Thyroid gland (tissue), 4 donors: ENCODE measurements around the gene PCYT2. TPM values are rescaled to one million over a fixed set of nuclear protein-coding genes. Genes with fewer than 3 reads are reported as not detected.

Experiments
- DNase-seq, 2 donors: peaks; one replicate each; pipeline ENCODE4 v3.0.0-alpha.2; 2019
- H3K27ac ChIP-seq, 3 donors: fragments of 200-600 bp; sonication (generic); 1 replicate in 2 of 3; 2 replicates in 1 of 3; pipeline ENCODE4 v1.5.1; 2016 to 2019; ENCODE audit warnings: mild to moderate bottlenecking in 1 of 3, moderate library complexity in 1 of 3
- H3K27me3 ChIP-seq: fragments of 200-600 bp; sonication (generic); one replicate; pipeline ENCODE4 v1.5.1; 2019
- H3K36me3 ChIP-seq, 2 donors: fragments of 200-600 bp; sonication (generic); one replicate each; pipeline ENCODE4 v1.5.1; 2016 to 2019
- H3K4me1 ChIP-seq, 2 donors: fragments of 200-600 bp; sonication (generic); one replicate each; pipeline ENCODE4 v1.5.1; 2017 to 2019
- H3K4me3 ChIP-seq, 3 donors: fragments of 200-600 bp; sonication (generic); replicated peaks in 1 of 3; 1 replicate in 2 of 3; 2 replicates in 1 of 3; pipeline ENCODE4 v1.5.1; 2016; ENCODE audit warnings: mild to moderate bottlenecking in 1 of 3
- H3K9me3 ChIP-seq: fragments of 200-600 bp; sonication (generic); one replicate; pipeline ENCODE4 v1.5.1; 2017
- POLR2A ChIP-seq, 2 donors: fragments of 450-650 bp; IDR thresholded peaks; one replicate each; pipeline ENCODE4 v1.6.1; 2017; ENCODE audit warnings: antibody characterized with exemption in 2 of 2, mild to moderate bottlenecking in 2 of 2, moderate library complexity in 1 of 2
- WGBS, 2 donors: methylation state at CpG; one replicate each; pipeline ENCODE4 v1.1.5; 2017; 5-methylcytosine and 5-hydroxymethylcytosine counted together
- intact Hi-C: fragments of 100-400 bp; cut with DNase I; formaldehyde crosslinking; loops from one replicate; pipeline ENCODE4 v1.15.1; 2023
- total RNA-seq, 4 donors: library from RNA; depleted of rRNA; stranded (reverse); fragments of >200 nt; gene quantifications; one replicate each; pipeline ENCODE4 v1.2.3, GENCODE V29; 2016
- TF ChIP-seq, protein P1 (sequence below), 6 experiments: fragments of 200-600 bp in 3 of 6; fragments of 450-650 bp in 3 of 6; sonication (generic) in 3 of 6; IDR thresholded peaks; one replicate each; pipeline ENCODE4 v1.5.1; 2016 to 2019; ENCODE audit warnings: antibody characterized with exemption in 6 of 6, mild to moderate bottlenecking in 2 of 6, inconsistent platforms in 1 of 6, moderate library complexity in 1 of 6

The PCYT2 gene
- total RNA-seq, 4 donors from 2014 or later: 30.4 to 36.5 (median 34.2) TPM

DNA sequence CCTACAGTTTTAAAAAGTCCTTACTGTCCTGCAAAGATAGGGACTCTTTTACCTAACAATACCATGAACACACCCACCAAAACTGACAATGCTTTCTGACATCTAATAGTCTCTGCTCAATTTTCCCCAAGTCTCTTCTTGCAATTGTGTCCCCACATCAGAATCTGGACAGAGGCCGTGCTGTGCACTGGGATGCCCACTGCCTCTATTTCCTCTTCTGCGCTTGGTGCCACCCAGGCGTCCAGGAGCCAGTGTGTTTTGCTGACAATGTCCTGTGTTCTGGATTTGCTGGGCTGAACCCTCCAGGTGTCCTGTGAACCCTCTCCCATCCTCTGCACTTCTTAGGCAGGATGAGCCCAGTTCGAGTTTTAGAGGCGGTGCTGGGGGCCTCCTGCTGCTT is 33.6 kb downstream of the PCYT2 start:
- H3K27ac ChIP-seq: no peak overlapping the region
- no peaks in the 10 kb centered on the region for H3K27me3 ChIP-seq
- H3K9me3 ChIP-seq: no peaks in the 10 kb centered on the region
- peaks cover 4% of the 10 kb centered on the region in 2 donors for H3K4me1 ChIP-seq
- H3K36me3 ChIP-seq: no peaks in the 10 kb centered on the region
- no peak overlapping the region for H3K4me3 ChIP-seq
- WGBS, 2 donors: 96 to 98% methylated on average over 5 of the region's 5 CpGs
- DNase-seq: no peak
- TF ChIP-seq, protein P1, sequence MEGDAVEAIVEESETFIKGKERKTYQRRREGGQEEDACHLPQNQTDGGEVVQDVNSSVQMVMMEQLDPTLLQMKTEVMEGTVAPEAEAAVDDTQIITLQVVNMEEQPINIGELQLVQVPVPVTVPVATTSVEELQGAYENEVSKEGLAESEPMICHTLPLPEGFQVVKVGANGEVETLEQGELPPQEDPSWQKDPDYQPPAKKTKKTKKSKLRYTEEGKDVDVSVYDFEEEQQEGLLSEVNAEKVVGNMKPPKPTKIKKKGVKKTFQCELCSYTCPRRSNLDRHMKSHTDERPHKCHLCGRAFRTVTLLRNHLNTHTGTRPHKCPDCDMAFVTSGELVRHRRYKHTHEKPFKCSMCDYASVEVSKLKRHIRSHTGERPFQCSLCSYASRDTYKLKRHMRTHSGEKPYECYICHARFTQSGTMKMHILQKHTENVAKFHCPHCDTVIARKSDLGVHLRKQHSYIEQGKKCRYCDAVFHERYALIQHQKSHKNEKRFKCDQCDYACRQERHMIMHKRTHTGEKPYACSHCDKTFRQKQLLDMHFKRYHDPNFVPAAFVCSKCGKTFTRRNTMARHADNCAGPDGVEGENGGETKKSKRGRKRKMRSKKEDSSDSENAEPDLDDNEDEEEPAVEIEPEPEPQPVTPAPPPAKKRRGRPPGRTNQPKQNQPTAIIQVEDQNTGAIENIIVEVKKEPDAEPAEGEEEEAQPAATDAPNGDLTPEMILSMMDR (IDR thresholded peaks at IDR 0.05): no peak
- no peak for TF ChIP-seq POLR2A (IDR thresholded peaks at IDR 0.05)
- intact Hi-C loops: no loop called here

DNA sequence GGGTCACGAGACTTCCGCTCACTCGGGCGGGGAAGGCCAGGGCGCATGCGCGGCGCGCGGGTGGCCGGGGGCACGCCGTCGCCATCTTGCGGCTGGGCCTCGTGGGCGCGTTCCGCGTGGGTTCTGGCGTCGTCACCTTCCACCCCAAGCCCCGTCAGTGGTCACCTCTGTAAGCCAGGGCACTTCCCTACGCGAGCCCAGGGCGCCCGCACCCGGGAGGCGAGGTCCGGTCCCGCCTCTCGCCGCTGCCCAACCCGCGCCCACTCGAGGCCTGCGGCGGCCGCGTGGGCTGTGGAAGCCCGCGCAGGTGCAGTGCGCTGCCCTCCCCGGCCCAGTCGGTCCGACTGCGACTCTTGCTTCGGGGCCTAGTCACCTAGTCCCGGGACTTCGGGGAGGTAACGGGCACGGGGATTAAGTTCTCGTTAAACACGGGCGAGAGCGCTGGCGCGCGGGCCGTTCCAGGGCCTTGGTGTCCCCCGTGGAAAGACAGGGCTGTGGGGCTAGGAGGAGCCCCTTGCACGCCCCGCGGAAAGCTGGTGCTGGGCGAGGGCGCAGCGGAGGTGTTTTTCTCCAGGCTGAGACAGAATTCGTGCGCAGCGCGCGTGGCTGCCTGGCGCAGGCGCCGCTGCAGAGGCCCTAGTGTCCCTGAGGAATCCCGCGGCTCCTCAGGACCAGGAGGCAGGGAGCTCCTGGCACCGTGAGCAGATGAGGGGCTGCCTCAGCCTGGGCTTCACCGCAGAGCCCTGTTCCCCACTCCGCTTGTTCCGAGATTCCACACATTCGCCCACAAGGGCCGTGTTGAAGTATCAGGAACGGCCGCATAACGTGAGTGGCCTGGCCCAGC is 39.6 kb downstream of the PCYT2 start:
- TF ChIP-seq, protein P1 (IDR thresholded peaks at IDR 0.05): peak in 3 of 6 experiments; percentile 18 to 47 (median 38)
- TF ChIP-seq POLR2A (IDR thresholded peaks at IDR 0.05): peak; percentile 82 to 95
- peak; percentile 92 to 94 for DNase-seq
- no peaks in the 10 kb centered on the region for H3K27me3 ChIP-seq
- peaks cover 29% of the 10 kb centered on the region in 2 donors for H3K4me1 ChIP-seq
- peak overlapping the region; percentile 74 to 100 (median 93) for H3K4me3 ChIP-seq
- intact Hi-C loops: no loop called here
- 2 to 5% methylated on average over 4 to 39 of the region's 86 CpGs for WGBS, 2 donors
- H3K27ac ChIP-seq: peak overlapping the region; percentile 82 to 97 (median 85)
- H3K36me3 ChIP-seq: peaks cover 17 to 20% of the 10 kb centered on the region in 2 donors
- H3K9me3 ChIP-seq: no peaks in the 10 kb centered on the region

DNA sequence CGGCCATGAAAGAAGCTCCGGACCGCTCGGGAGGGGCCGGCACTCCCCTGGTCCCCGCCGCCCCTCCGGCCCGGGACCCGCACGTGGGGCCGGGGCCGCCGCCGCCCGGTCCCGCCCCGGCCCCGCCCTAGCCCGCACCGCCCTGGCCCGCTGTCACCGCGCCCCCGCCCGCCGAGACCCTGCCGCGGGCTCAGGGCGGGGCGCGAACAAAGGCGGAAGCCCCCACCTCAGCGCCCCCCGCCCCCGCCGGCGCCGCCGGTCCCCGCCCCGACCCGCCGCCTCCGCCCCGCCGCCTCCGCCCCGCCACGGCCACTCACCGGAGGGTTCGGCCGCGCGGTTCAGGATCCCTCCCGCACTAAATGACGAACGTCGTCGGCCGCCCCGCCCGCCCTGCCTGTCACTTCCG is 40.2 kb downstream of the PCYT2 start, which contains the start of gene ARHGDIA:
ARHGDIA (minus strand) TSS at position 357 of the 406 bp plus-strand sequence. CDS start 1,407 bp downstream, outside the sequence.
- 0% methylated on average over 1 of the region's 64 CpGs; no CpG with 5 or more reads in 1 of the 2 donors for WGBS, 2 donors
- intact Hi-C loops: no loop called here
- no peak for DNase-seq
- no peaks in the 10 kb centered on the region for H3K27me3 ChIP-seq
- peaks cover 29 to 35% of the 10 kb centered on the region in 2 donors for H3K4me1 ChIP-seq
- TF ChIP-seq, protein P1 (IDR thresholded peaks at IDR 0.05): no peak
- no peak for TF ChIP-seq POLR2A (IDR thresholded peaks at IDR 0.05)
- peaks cover 17 to 20% of the 10 kb centered on the region in 2 donors for H3K36me3 ChIP-seq
- peak within 1 kb of the TSS; percentile 74 to 100 (median 93) for H3K4me3 ChIP-seq
- no peaks in the 10 kb centered on the region for H3K9me3 ChIP-seq
- H3K27ac ChIP-seq: peak within 1 kb of the TSS; percentile 82 to 97 (median 87)

DNA sequence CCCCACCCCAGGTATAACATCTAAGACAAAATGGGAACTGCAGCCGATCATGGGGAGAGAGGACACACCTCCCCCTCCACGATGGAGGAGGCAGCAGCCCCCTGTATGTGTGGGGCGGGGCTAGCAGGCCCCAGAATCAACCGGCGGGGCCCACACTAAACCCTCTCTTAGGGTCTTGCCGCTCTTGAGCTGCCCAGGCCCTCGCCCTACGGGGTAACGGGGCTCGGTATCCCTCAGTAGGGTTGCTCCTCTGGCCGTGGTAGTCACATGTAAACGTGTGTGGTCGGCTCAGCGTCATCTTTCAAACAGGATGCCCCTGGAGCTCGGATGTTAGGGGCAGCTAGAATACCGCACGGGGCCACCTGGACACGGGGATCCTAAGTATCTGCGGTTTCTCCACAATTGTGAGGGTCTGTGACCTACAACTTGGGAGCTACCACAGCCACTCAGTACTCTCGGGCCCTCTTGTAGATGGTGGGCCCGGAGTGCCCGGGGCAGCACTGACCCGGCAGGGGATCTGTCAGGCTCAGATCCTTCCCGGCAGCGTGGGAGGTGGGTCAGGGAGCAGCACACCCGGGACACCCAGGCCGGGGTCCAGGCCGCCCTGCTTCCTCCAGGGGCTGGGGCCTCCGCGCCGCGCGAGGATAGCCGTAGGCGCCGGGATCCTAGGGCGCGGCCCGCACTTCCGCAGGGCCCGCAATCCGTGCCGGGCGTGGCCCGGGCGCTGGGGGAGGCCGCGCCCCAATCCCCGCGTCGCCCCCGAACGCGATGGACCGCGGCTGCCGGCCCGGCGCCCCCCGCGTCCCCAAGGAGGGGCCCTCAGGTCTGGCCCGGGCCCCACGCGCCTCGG is 40.8 kb downstream of the PCYT2 start:
- Histone ChIP-seq H3K36me3 (peaks cover 17 to 20% of the 10 kb centered on the region in 2 donors), H3K9me3 (no peaks in the 10 kb centered on the region), H3K4me1 (peaks cover 29 to 37% of the 10 kb centered on the region in 2 donors), H3K27ac (peak overlapping the region; percentile 79 to 97 (median 87)), H3K4me3 (peak overlapping the region; percentile 62 to 93 (median 65)), H3K27me3 (no peaks in the 10 kb centered on the region)
- peak; percentile 19 to 40 for DNase-seq
- 4 to 38% methylated on average over 5 to 25 of the region's 65 CpGs for WGBS, 2 donors
- no peak for TF ChIP-seq POLR2A (IDR thresholded peaks at IDR 0.05)
- TF ChIP-seq, protein P1 (IDR thresholded peaks at IDR 0.05): no peak
- intact Hi-C loops: no loop called here
